Endodermal cell (in vitro differentiated cells): Measurements from ENCODE around the gene CXCL16. TPM values are rescaled to one million over a fixed set of nuclear protein-coding genes. Genes with fewer than 3 reads are reported as not detected.
A peak's percentile ranks its signal among the peaks of the same experiment; 100 is the strongest.
"Not testable (repeated sequence)": the region's sequence is repeated elsewhere in the genome, so short reads cannot be mapped to it uniquely, and the experiment has no call there.

Experiments used
- DNase-seq: peaks from one replicate; pipeline ENCODE4 v3.0.0-alpha.2; 2017
- H3K27ac ChIP-seq: 2 replicates; pipeline ENCODE4 v1.5.1; 2013; ENCODE audit warnings: mild to moderate bottlenecking, low read depth, low read length, moderate library complexity
- H3K27me3 ChIP-seq: 2 replicates; pipeline ENCODE4 v1.6.1; 2013; ENCODE audit warnings: mild to moderate bottlenecking, low read length, moderate library complexity; ENCODE audit not compliant: insufficient read depth, control insufficient read depth, poor library complexity, severe bottlenecking
- H3K36me3 ChIP-seq: 2 replicates; pipeline ENCODE4 v1.7.0; 2013; ENCODE audit warnings: mild to moderate bottlenecking, low read length, moderate library complexity; ENCODE audit not compliant: control insufficient read depth, insufficient read depth
- H3K4me1 ChIP-seq: one replicate; pipeline ENCODE4 v1.7.0; 2013; ENCODE audit warnings: low read length; ENCODE audit not compliant: control insufficient read depth, insufficient read depth
- H3K4me3 ChIP-seq: 2 replicates; pipeline ENCODE4 v1.5.1; 2013; ENCODE audit warnings: mild to moderate bottlenecking, low read length, moderate library complexity
- H3K9ac ChIP-seq: 2 replicates; pipeline ENCODE4 v1.6.1; 2013; ENCODE audit warnings: mild to moderate bottlenecking, low read length, moderate library complexity; ENCODE audit not compliant: poor library complexity, severe bottlenecking; ENCODE audit errors: extremely low read depth
- H3K9me3 ChIP-seq: 2 replicates; pipeline ENCODE4 v1.6.1; 2013; ENCODE audit warnings: mild to moderate bottlenecking, low read length, moderate library complexity; ENCODE audit not compliant: control insufficient read depth
- H3K27ac Mint-ChIP-seq: 2 replicates; pipeline ENCODE4 v1.8.0; 2020; ENCODE audit warnings: mixed read lengths
- H3K27me3 Mint-ChIP-seq: 2 replicates; pipeline ENCODE4 v1.8.0; 2021; ENCODE audit warnings: mild to moderate bottlenecking, mixed read lengths; ENCODE audit not compliant: insufficient read depth
- H3K36me3 Mint-ChIP-seq: 2 replicates; pipeline ENCODE4 v1.8.0; 2020; ENCODE audit warnings: low read depth, mixed read lengths
- H3K4me1 Mint-ChIP-seq: 2 replicates; pipeline ENCODE4 v1.8.0; 2020; ENCODE audit warnings: mixed read lengths
- H3K4me3 Mint-ChIP-seq: 2 replicates; pipeline ENCODE4 v1.8.0; 2020; ENCODE audit warnings: mild to moderate bottlenecking, moderate library complexity, mixed read lengths
- H3K9me3 Mint-ChIP-seq: 2 replicates; pipeline ENCODE4 v1.8.0; 2020; ENCODE audit warnings: mild to moderate bottlenecking, mixed read lengths
- WGBS, 2 experiments: methylation state at CpG; one replicate each; pipeline versions ENCODE4 v1.1.5 to v1.1.7; 2013; ENCODE audit warnings: missing lambda C conversion rate in 2 of 2, mixed read lengths in 1 of 2; ENCODE audit not compliant: insufficient coverage in 1 of 2, insufficient read length in 1 of 2; 5-methylcytosine and 5-hydroxymethylcytosine counted together
- total RNA-seq, 2 donors: library from RNA; stranded (reverse); fragmentation: NEBNext Ultra II Directional in 1 of 2; extraction: Animal tissue kit (Norgen Biotek cat#: 25700) in 1 of 2; gene quantifications; 2 replicates in 1 of 2; 3 replicates in 1 of 2; pipeline ENCODE4 v1.2.1, GENCODE V29; 2021
- TF ChIP-seq, protein P1 (sequence below): fragments of 200-600 bp; sonication (generic); conservative IDR thresholded peaks from 2 replicates; pipeline ENCODE4 v1.5.0; 2021; ENCODE audit warnings: antibody characterized with exemption, mild to moderate bottlenecking

CXCL16 gene
- total RNA-seq, 2 donors from 2014 or later: 0.60 to 0.73 TPM

DNA sequence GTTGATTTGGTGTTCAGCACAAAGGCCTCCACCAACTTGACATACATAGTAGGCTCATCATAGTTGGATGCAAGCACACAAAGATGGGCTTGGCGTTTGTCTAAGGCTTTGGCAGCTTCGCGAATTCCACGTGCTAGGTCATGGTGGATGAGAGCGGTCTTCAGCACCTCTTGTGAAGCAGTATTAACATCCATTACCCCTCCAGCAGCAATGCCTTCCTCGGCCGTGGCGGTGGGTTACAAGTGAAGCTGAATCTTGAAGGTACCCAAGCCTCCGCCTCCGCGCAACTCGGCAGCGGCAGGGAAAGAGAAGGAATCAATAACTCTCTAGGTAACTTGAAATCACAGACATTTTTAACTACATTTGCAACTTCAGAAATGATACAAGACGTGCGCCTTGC lies 34.7 kb downstream of the CXCL16 start:
- WGBS, 2 experiments: 94 to 97% methylated on average over 15 of the region's 15 CpGs
- H3K4me1 Mint-ChIP-seq: peaks cover 27% of the 10 kb centered on the region

DNA sequence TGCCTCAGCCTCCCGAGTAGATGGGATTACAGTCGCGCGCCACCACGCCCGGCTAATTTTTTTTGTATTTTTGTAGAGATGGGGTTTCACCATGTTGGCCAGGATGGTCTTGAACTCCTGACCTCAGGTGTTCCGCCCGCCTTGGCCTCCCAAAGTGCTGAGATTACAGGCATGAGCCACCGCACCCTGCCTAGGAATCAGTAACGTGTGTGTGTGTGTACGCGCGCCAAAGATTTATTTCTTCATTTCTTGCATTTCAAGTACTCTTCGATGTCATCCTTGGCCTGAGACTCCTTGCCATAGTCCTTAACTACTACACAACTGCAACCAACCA lies 35.2 kb downstream of the CXCL16 start:
- Histone ChIP-seq H3K9ac (peak overlapping the region; percentile 92), H3K4me3 (peak overlapping the region; percentile 100)
- H3K36me3 ChIP-seq, H3K9me3 Mint-ChIP-seq, DNase-seq, H3K27me3 Mint-ChIP-seq, H3K27me3 ChIP-seq, H3K4me1 ChIP-seq, H3K36me3 Mint-ChIP-seq, H3K27ac ChIP-seq, H3K9me3 ChIP-seq: not testable (repeated sequence)
- Mint-ChIP-seq H3K27ac (peak overlapping the region; percentile 97), H3K4me3 (peak overlapping the region; percentile 85), H3K4me1 (peaks cover 25% of the 10 kb centered on the region)
- WGBS, 2 experiments: 82 to 87% methylated on average over 5 to 14 of the region's 14 CpGs

More for the DNA sequence above, 34.7 kb downstream of the CXCL16 start:
- H3K9ac ChIP-seq: no peak overlapping the region
- H3K9me3 ChIP-seq: no peaks in the 10 kb centered on the region
- Mint-ChIP-seq H3K4me3 (peak overlapping the region; percentile 85), H3K27ac (peak overlapping the region; percentile 97), H3K36me3 (peaks cover 6% of the 10 kb centered on the region), H3K27me3 (peaks cover 2% of the 10 kb centered on the region), H3K9me3 (peaks cover 4% of the 10 kb centered on the region)
- no peaks in the 10 kb centered on the region for H3K27me3 ChIP-seq
- peak overlapping the region; percentile 100 for H3K4me3 ChIP-seq
- no peak overlapping the region for H3K27ac ChIP-seq
- no peaks in the 10 kb centered on the region for H3K36me3 ChIP-seq
- H3K4me1 ChIP-seq: no peaks in the 10 kb centered on the region
- peak; percentile 68 for DNase-seq
- TF ChIP-seq, protein P1, sequence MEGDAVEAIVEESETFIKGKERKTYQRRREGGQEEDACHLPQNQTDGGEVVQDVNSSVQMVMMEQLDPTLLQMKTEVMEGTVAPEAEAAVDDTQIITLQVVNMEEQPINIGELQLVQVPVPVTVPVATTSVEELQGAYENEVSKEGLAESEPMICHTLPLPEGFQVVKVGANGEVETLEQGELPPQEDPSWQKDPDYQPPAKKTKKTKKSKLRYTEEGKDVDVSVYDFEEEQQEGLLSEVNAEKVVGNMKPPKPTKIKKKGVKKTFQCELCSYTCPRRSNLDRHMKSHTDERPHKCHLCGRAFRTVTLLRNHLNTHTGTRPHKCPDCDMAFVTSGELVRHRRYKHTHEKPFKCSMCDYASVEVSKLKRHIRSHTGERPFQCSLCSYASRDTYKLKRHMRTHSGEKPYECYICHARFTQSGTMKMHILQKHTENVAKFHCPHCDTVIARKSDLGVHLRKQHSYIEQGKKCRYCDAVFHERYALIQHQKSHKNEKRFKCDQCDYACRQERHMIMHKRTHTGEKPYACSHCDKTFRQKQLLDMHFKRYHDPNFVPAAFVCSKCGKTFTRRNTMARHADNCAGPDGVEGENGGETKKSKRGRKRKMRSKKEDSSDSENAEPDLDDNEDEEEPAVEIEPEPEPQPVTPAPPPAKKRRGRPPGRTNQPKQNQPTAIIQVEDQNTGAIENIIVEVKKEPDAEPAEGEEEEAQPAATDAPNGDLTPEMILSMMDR: no peak

DNA sequence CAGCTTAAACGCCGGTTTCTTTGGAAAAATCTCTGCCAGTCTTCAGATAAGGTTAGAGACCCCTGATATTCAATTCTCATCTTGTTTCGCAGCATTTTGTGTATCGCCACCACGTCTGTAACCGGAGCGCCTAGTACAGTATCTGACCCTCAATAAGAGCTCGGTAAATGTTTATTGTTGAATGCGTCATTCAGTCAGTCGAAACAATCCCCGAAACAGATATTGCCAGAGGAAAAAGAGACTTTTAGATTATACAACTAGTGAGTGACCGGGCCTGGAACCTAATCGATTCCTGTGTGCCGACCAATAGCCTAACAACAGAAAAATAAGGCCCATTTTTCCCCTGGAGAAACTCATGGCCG lies 36.4 kb downstream of the CXCL16 start:
- peaks cover 4% of the 10 kb centered on the region for H3K36me3 Mint-ChIP-seq
- H3K4me1 Mint-ChIP-seq: peaks cover 24% of the 10 kb centered on the region
- Histone ChIP-seq H3K4me1 (no peaks in the 10 kb centered on the region), H3K27me3 (no peaks in the 10 kb centered on the region), H3K9me3 (no peaks in the 10 kb centered on the region), H3K9ac (peak overlapping the region; percentile 92), H3K36me3 (no peaks in the 10 kb centered on the region), H3K4me3 (peak overlapping the region; percentile 100), H3K27ac (no peak overlapping the region)
- TF ChIP-seq, protein P1: no peak
- H3K27me3 Mint-ChIP-seq: no peaks in the 10 kb centered on the region
- no peak for DNase-seq
- 4% methylated on average over 10 to 15 of the region's 15 CpGs for WGBS, 2 experiments
- H3K4me3 Mint-ChIP-seq: peak overlapping the region; percentile 85
- peak overlapping the region; percentile 92 for H3K27ac Mint-ChIP-seq
- peaks cover 1% of the 10 kb centered on the region for H3K9me3 Mint-ChIP-seq

DNA sequence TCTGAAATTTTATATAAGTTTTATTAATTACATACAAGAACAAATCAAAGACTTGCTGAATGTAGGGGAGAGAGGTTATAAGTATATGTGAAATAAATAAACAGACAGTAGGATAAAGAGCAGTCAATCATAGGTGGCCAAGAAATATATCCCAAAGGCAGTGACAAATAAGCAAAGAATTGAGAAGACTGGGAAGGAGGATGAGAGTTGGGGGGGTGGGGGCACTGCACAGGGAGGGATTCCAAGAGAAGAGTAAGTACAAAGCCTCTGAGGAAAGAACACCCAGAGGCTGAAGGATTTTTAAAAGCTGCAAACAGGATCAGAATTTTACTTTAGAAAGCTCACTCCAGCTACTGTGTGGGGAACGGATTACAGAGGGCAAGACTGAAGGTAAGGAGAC lies 38.6 kb downstream of the CXCL16 start:
- no peaks in the 10 kb centered on the region for H3K9me3 Mint-ChIP-seq
- H3K9me3 ChIP-seq: no peaks in the 10 kb centered on the region
- H3K27ac ChIP-seq: no peak overlapping the region
- TF ChIP-seq, protein P1: no peak
- peak overlapping the region; percentile 40 for H3K4me3 ChIP-seq
- no peak overlapping the region for H3K4me3 Mint-ChIP-seq
- no peaks in the 10 kb centered on the region for H3K27me3 Mint-ChIP-seq
- no peak overlapping the region for H3K9ac ChIP-seq
- H3K36me3 ChIP-seq: peaks cover 22% of the 10 kb centered on the region
- 100% methylated on average over 1 of the region's 1 CpG for WGBS, 2 experiments
- H3K27me3 ChIP-seq: no peaks in the 10 kb centered on the region
- peaks cover 20% of the 10 kb centered on the region for H3K4me1 Mint-ChIP-seq
- no peak overlapping the region for H3K27ac Mint-ChIP-seq
- H3K4me1 ChIP-seq: no peaks in the 10 kb centered on the region
- DNase-seq: no peak
- H3K36me3 Mint-ChIP-seq: peaks cover 23% of the 10 kb centered on the region
